DOHH2 (cell line): ENCODE measurements around the gene GBGT1.

Experiments used
- H3F3A ChIP-seq: fragments of 200-600 bp; sonication (generic), shearing (Covaris generic); 2 replicates; pipeline ENCODE4 v1.6.0; 2016; ENCODE audit warnings: antibody characterized with exemption, mild to moderate bottlenecking; ENCODE audit not compliant: control insufficient read depth, insufficient read depth
- H3K27ac ChIP-seq: fragments of 200-600 bp; sonication (generic); 2 replicates; pipeline ENCODE4 v1.5.1; 2014; ENCODE audit warnings: low read depth, mild to moderate bottlenecking, low read length, moderate library complexity
- H3K27me3 ChIP-seq: fragments of 200-600 bp; sonication (generic); 2 replicates; pipeline ENCODE4 v1.6.1; 2014; ENCODE audit warnings: mild to moderate bottlenecking, low read length, mixed read lengths; ENCODE audit not compliant: control insufficient read depth
- H3K36me3 ChIP-seq: fragments of 200-600 bp; sonication (generic); 2 replicates; pipeline ENCODE4 v1.6.1; 2014; ENCODE audit warnings: mild to moderate bottlenecking, low read length, moderate library complexity, mixed read lengths; ENCODE audit not compliant: control insufficient read depth
- H3K4me1 ChIP-seq: fragments of 200-600 bp; sonication (generic); 2 replicates; pipeline ENCODE4 v1.6.1; 2014; ENCODE audit warnings: mild to moderate bottlenecking, low read length, mixed read lengths; ENCODE audit not compliant: control insufficient read depth
- H3K4me2 ChIP-seq: fragments of 200-600 bp; sonication (generic); 2 replicates; pipeline ENCODE4 v1.6.0; 2014; ENCODE audit warnings: mild to moderate bottlenecking, low read length, moderate library complexity
- H3K4me3 ChIP-seq: fragments of 200-600 bp; sonication (generic); 2 replicates; pipeline ENCODE4 v1.5.1; 2014; ENCODE audit warnings: mild to moderate bottlenecking, low read length, mixed read lengths
- H3K79me2 ChIP-seq: fragments of 200-600 bp; sonication (generic); 2 replicates; pipeline ENCODE4 v1.6.1; 2014; ENCODE audit warnings: mild to moderate bottlenecking, low read length, mixed read lengths; ENCODE audit not compliant: control insufficient read depth
- H3K9me2 ChIP-seq: fragments of 200-600 bp; sonication (generic); replicated peaks from 2 replicates; pipeline ENCODE4 v1.6.1; 2014; ENCODE audit warnings: mild to moderate bottlenecking, low read length, mixed read lengths; ENCODE audit not compliant: control insufficient read depth
- H3K9me3 ChIP-seq: fragments of 200-600 bp; sonication (generic); 2 replicates; pipeline ENCODE4 v1.6.1; 2014; ENCODE audit warnings: antibody characterized with exemption, low read length, mixed read lengths; ENCODE audit not compliant: control insufficient read depth, insufficient read depth
- H4K20me1 ChIP-seq: fragments of 200-600 bp; sonication (generic); 2 replicates; pipeline ENCODE4 v1.6.0; 2014; ENCODE audit warnings: low read depth, mild to moderate bottlenecking, antibody characterized with exemption, low read length, moderate library complexity; ENCODE audit not compliant: control insufficient read depth, insufficient read depth
- CTCF ChIP-seq: fragments of 200-600 bp; sonication (generic); IDR thresholded peaks from one replicate; pipeline ENCODE4 v1.5.1; 2014; ENCODE audit warnings: antibody characterized with exemption, mild to moderate bottlenecking, low read depth, low read length; ENCODE audit not compliant: poor library complexity, severe bottlenecking
- EZH2phosphoT487 ChIP-seq: fragments of 200-600 bp; sonication (generic); IDR thresholded peaks from 2 replicates; pipeline ENCODE4 v1.6.1; 2017; ENCODE audit warnings: borderline replicate concordance, mild to moderate bottlenecking, antibody characterized with exemption, low read length, moderate library complexity, mixed read lengths

Gene GBGT1

GRCh38 chr9:133128152-133128551 lies 35.6 kb downstream of the GBGT1 start:
- Histone ChIP-seq H3K27me3 (no peaks in the 10 kb centered on the region), H3K9me3 (no peaks in the 10 kb centered on the region), H3K9me2 (no peaks in the 10 kb centered on the region), H3K36me3 (peaks cover 3% of the 10 kb centered on the region; the same call in 1 of the 2 replicates), H3K4me1 (peaks cover 22% of the 10 kb centered on the region), H3F3A (no peaks in the 10 kb centered on the region), H3K4me3 (no peak overlapping the region), H3K79me2 (peaks cover 54% of the 10 kb centered on the region), H3K4me2 (no peak overlapping the region), H3K27ac (no peak overlapping the region), H4K20me1 (peaks cover 20% of the 10 kb centered on the region)
- TF ChIP-seq EZH2phosphoT487 (no peak), CTCF (no peak)

GRCh38 chr9:133127340-133127981 lies 36.3 kb downstream of the GBGT1 start:
- 0 out of 2 replicates have a peak, but pooled peaks cover 3% of the 10 kb centered on the region for H3F3A ChIP-seq
- H3K4me2 ChIP-seq: no peak overlapping the region
- H3K9me2 ChIP-seq: no peaks in the 10 kb centered on the region
- peaks cover 15% of the 10 kb centered on the region for H4K20me1 ChIP-seq
- H3K27me3 ChIP-seq: no peaks in the 10 kb centered on the region
- no peak overlapping the region for H3K27ac ChIP-seq
- peaks cover 49% of the 10 kb centered on the region for H3K79me2 ChIP-seq
- TF ChIP-seq CTCF (no peak), EZH2phosphoT487 (no peak)
- peaks cover 3% of the 10 kb centered on the region; the same call in 1 of the 2 replicates for H3K36me3 ChIP-seq
- H3K9me3 ChIP-seq: no peaks in the 10 kb centered on the region
- no peak overlapping the region for H3K4me3 ChIP-seq
- peaks cover 22% of the 10 kb centered on the region for H3K4me1 ChIP-seq

- peaks cover 44% of the 10 kb centered on the region for H3K79me2 ChIP-seq
- no peak overlapping the region for H3K4me3 ChIP-seq
- H3K4me1 ChIP-seq: peaks cover 26% of the 10 kb centered on the region
- H3K4me2 ChIP-seq: no peak overlapping the region
- H3K9me3 ChIP-seq: no peaks in the 10 kb centered on the region
- H4K20me1 ChIP-seq: peaks cover 15% of the 10 kb centered on the region
- no peaks in the 10 kb centered on the region for H3K9me2 ChIP-seq
- no peak overlapping the region for H3K27ac ChIP-seq
- TF ChIP-seq CTCF (no peak), EZH2phosphoT487 (no peak)
- H3F3A ChIP-seq: 0 out of 2 replicates have a peak, but pooled peaks cover 4% of the 10 kb centered on the region
- H3K36me3 ChIP-seq: peaks cover 3% of the 10 kb centered on the region; the same call in 1 of the 2 replicates
- H3K27me3 ChIP-seq: no peaks in the 10 kb centered on the region
Measured at GRCh38 chr9:133126697-133127339, 36.9 kb downstream of the GBGT1 start.
